Upper lobe of right lung (tissue), 1 donor: ENCODE results near the gene TBX3. TPM values are rescaled to one million over a fixed set of nuclear protein-coding genes. Genes with fewer than 3 reads are reported as not detected.

Source experiments
- ATAC-seq: fragments of 200-7000 bp; cut with Tn5 transposase; one replicate; pipeline ENCODE4 v1.9.1; 2020; ENCODE audit warnings: mild to moderate bottlenecking, moderate library complexity
- DNase-seq: peaks from one replicate; pipeline ENCODE4 v3.0.0-alpha.2; 2020
- H3K27ac ChIP-seq: fragments of 200-600 bp; one replicate; pipeline ENCODE4 v1.8.0; 2022
- H3K27me3 ChIP-seq: fragments of 200-600 bp; one replicate; pipeline ENCODE4 v1.8.0; 2022; ENCODE audit warnings: mild to moderate bottlenecking
- H3K36me3 ChIP-seq: fragments of 200-600 bp; one replicate; pipeline ENCODE4 v1.8.0; 2022
- H3K4me1 ChIP-seq: fragments of 200-600 bp; one replicate; pipeline ENCODE4 v1.8.0; 2022
- H3K4me3 ChIP-seq: fragments of 200-600 bp; one replicate; pipeline ENCODE4 v1.8.0; 2022; ENCODE audit warnings: mild to moderate bottlenecking
- H3K9me3 ChIP-seq: fragments of 200-600 bp; one replicate; pipeline ENCODE4 v1.8.0; 2022
- CTCF ChIP-seq: fragments of 200-600 bp; IDR thresholded peaks from one replicate; pipeline ENCODE4 v1.8.0; 2022; ENCODE audit warnings: antibody characterized with exemption
- intact Hi-C: fragments of 100-400 bp; cut with DNase I; formaldehyde crosslinking; loops from one replicate; pipeline ENCODE4 v1.11.0; 2022
- total RNA-seq: library from RNA; stranded (reverse); fragmentation: NEBNext Ultra II Directional; extraction: Animal tissue kit (Norgen Biotek cat#: 25700); gene quantifications from one replicate; pipeline ENCODE4 v1.2.1, GENCODE V29; 2021
- donor health status: DM: no; HTN: yes; CAD: no; lungs with severe emphysema.

TBX3 gene
- total RNA-seq, 1 donor from 2014 or later, result 35.9 TPM

GRCh38 chr12:114703060-114703493 is 19.1 kb upstream of the TBX3 start:
- H3K36me3 ChIP-seq, result no peaks in the 10 kb centered on the region
- peaks cover 54% of the 10 kb centered on the region for H3K27me3 ChIP-seq
- intact Hi-C loops, result no loop called here
- H3K4me3 ChIP-seq, result no peak overlapping the region
- H3K27ac ChIP-seq, result no peak overlapping the region
- H3K9me3 ChIP-seq, result no peaks in the 10 kb centered on the region
- no peaks in the 10 kb centered on the region for H3K4me1 ChIP-seq
- TF ChIP-seq CTCF, result no peak
- no peak for DNase-seq
- ATAC-seq, result no peak

- no peak overlapping the region for H3K27ac ChIP-seq
- ATAC-seq (no peak), DNase-seq (no peak)
- no peaks in the 10 kb centered on the region for H3K36me3 ChIP-seq
- peaks cover 56% of the 10 kb centered on the region for H3K27me3 ChIP-seq
- no peaks in the 10 kb centered on the region for H3K9me3 ChIP-seq
- no peaks in the 10 kb centered on the region for H3K4me1 ChIP-seq
- H3K4me3 ChIP-seq, result no peak overlapping the region
- TF ChIP-seq CTCF, result no peak
- intact Hi-C loops, result no loop called here
Observed at GRCh38 chr12:114702462-114702861, 18.5 kb upstream of the TBX3 start.

DNA sequence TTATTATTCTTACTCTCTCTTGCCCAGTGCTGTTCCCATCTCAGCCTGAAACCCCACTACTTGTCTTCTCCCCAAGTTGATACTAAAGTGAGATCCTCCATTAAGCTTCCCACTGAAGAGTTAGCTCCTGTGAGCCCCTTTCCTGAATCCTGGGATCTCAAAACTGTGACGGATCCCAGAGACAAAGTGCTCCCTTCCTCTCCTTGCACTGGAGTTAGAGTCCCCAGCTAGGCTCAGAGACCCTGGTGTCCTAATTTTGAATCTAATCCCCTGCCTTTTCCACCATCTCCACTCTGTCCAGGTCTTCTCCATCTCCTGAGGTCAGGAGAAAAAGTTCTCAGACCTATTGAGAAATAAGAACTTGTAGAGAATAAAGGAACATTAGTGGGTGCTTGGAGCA is 17.6 kb upstream of the TBX3 start:
- H3K27me3 ChIP-seq, result peaks cover 65% of the 10 kb centered on the region
- DNase-seq, result no peak
- no peaks in the 10 kb centered on the region for H3K9me3 ChIP-seq
- no peak for TF ChIP-seq CTCF
- intact Hi-C loops, result no loop called here
- no peaks in the 10 kb centered on the region for H3K36me3 ChIP-seq
- ATAC-seq, result no peak
- no peak overlapping the region for H3K4me3 ChIP-seq
- no peak overlapping the region for H3K27ac ChIP-seq
- no peaks in the 10 kb centered on the region for H3K4me1 ChIP-seq

DNA sequence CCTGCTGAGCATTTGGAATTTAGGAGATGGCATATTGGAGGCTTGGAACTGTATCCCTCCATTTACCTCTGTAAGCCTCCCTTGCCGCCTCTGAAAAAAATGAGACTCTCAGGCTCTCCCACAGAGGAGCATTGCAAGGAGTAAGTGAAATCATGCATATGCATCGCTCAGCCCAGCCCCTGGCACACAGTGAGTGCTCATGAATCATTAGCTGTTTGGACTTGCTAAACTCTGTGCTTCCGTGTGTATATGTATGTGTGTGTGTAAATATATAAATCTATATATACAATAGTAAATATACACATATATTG is 17.1 kb upstream of the TBX3 start:
- no peak for ATAC-seq
- H3K4me1 ChIP-seq, result no peaks in the 10 kb centered on the region

DNA sequence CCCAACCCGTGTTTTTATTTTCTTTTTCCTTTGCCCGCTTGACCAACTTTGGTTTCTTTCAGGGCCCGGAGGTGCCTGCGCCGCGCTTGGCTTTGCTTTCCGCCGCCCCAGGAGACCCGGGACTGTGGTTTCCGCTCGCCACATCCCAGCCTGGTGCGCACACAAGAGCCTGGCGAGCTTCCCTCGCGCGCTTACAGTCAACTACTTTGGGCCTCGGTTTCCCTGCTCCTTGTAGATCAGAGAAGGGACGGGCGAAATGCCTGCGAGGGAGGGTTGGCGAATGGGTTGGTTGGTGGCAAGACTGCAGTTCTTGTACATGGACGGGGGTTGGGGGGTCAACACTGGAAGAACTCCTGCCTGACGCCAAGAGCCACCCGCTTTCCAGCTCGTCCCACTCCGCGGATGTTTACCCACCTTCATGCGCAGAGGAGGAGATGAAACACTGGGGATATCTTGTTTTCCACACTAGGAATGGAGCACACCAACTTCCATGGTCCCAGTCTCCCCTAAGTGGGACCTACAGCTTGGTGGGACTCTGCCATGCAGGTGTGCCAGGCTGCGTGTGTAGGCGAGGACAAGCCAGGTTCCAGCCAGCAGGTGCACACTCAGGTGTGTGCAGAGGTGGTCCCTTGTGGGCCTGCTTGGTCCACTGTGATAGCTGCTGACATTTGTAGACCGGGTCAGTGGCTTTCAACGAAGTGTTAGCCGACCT is 16.6 kb upstream of the TBX3 start:
- intact Hi-C loops, result no loop called here
- Histone ChIP-seq H3K9me3 (no peaks in the 10 kb centered on the region), H3K4me3 (no peak overlapping the region), H3K36me3 (no peaks in the 10 kb centered on the region), H3K4me1 (no peaks in the 10 kb centered on the region), H3K27ac (no peak overlapping the region), H3K27me3 (peaks cover 72% of the 10 kb centered on the region)
- ATAC-seq (no peak), DNase-seq (no peak)
- no peak for TF ChIP-seq CTCF

More for the DNA sequence above, 17.1 kb upstream of the TBX3 start:
- Histone ChIP-seq H3K27ac (no peak overlapping the region), H3K27me3 (peaks cover 69% of the 10 kb centered on the region), H3K9me3 (no peaks in the 10 kb centered on the region), H3K4me3 (no peak overlapping the region), H3K36me3 (no peaks in the 10 kb centered on the region)
- DNase-seq, result no peak
- intact Hi-C loops, result no loop called here
- no peak for TF ChIP-seq CTCF
